Measurements from ENCODE around the gene PDE2A.
A peak's percentile ranks its signal among the peaks of the same experiment; 100 is the strongest.

The PDE2A gene

GRCh38 chr11:72606748-72607468 lies 67.3 kb downstream of the PDE2A start:
- DNase-seq: no peak

- DNase-seq: no peak
These were observed 68.1 kb downstream of the PDE2A start for GRCh38 chr11:72605973-72606747.

GRCh38 chr11:72604256-72604655 lies 70.0 kb downstream of the PDE2A start:
- DNase-seq: no peak

GRCh38 chr11:72602250-72602904 lies 71.8 kb downstream of the PDE2A start:
- peak in 2 of 3 experiments; percentile 47 to 73 for DNase-seq

- DNase-seq: no peak
These were observed 73.7 kb downstream of the PDE2A start for GRCh38 chr11:72600557-72600956.

- peak in 1 of 3 experiments; percentile 9 for DNase-seq
These were observed 74.7 kb downstream of the PDE2A start for GRCh38 chr11:72599325-72600117.

- DNase-seq: peak in 1 of 3 experiments; percentile 38
These were observed 75.3 kb downstream of the PDE2A start for GRCh38 chr11:72598906-72599305.

- DNase-seq: no peak
These were observed 75.8 kb downstream of the PDE2A start for GRCh38 chr11:72598466-72598865.

GRCh38 chr11:72597721-72598120 lies 76.5 kb downstream of the PDE2A start:
- DNase-seq: no peak

GRCh38 chr11:72595292-72595684 lies 78.9 kb downstream of the PDE2A start:
- peak in 2 of 3 experiments; percentile 42 to 45 for DNase-seq

- DNase-seq: no peak
These were observed 79.5 kb downstream of the PDE2A start for GRCh38 chr11:72594493-72595291.

- peak in 1 of 3 experiments; percentile 19 for DNase-seq
These were observed 81.3 kb downstream of the PDE2A start for GRCh38 chr11:72592698-72593495.

- DNase-seq: peak in 2 of 3 experiments; percentile 89 to 93
These were observed 82.3 kb downstream of the PDE2A start for GRCh38 chr11:72591785-72592502.

GRCh38 chr11:72591023-72591422 lies 83.2 kb downstream of the PDE2A start:
- no peak for DNase-seq

- no peak for DNase-seq
These were observed 84.1 kb downstream of the PDE2A start for GRCh38 chr11:72589802-72590761.

- no peak for DNase-seq
These were observed 85.5 kb downstream of the PDE2A start for GRCh38 chr11:72588421-72589410.

GRCh38 chr11:72587696-72588095 lies 86.5 kb downstream of the PDE2A start:
- no peak for DNase-seq
